Effector memory CD8-positive, alpha-beta T cell (primary cell): Measurements from ENCODE around the gene BAIAP2L2.
A peak's percentile ranks its signal among the peaks of the same experiment; 100 is the strongest.

Experiments
- ATAC-seq: fragments of 150-1000 bp; cut with Tn5 transposase; replicated peaks from 2 replicates; pipeline ENCODE4 v1.10.0; 2021; ENCODE audit warnings: mild to moderate bottlenecking, moderate library complexity
- DNase-seq, 3 experiments: peaks; one replicate each; pipeline ENCODE4 v3.0.0; 2021
- H3K27ac Mint-ChIP-seq, 2 donors: one replicate each; pipeline ENCODE4 v1.8.0; 2022; ENCODE audit warnings: mild to moderate bottlenecking in 2 of 2, mixed read lengths in 2 of 2, moderate library complexity in 2 of 2
- H3K27me3 Mint-ChIP-seq, 2 donors: one replicate each; pipeline ENCODE4 v1.8.0; 2022; ENCODE audit warnings: mixed read lengths in 2 of 2
- H3K36me3 Mint-ChIP-seq: one replicate; pipeline ENCODE4 v1.8.0; 2022; ENCODE audit warnings: mild to moderate bottlenecking, moderate library complexity, mixed read lengths; ENCODE audit not compliant: insufficient read depth
- H3K4me1 Mint-ChIP-seq, 2 donors: one replicate each; pipeline ENCODE4 v1.8.0; 2022; ENCODE audit warnings: low read depth in 2 of 2, mixed read lengths in 2 of 2
- H3K4me3 Mint-ChIP-seq, 2 donors: one replicate each; pipeline ENCODE4 v1.8.0; 2022; ENCODE audit warnings: mild to moderate bottlenecking in 2 of 2, mixed read lengths in 2 of 2, moderate library complexity in 2 of 2
- H3K9me3 Mint-ChIP-seq, 2 donors: one replicate each; pipeline ENCODE4 v1.8.0; 2022; ENCODE audit warnings: mixed read lengths in 2 of 2

BAIAP2L2 gene

DNA sequence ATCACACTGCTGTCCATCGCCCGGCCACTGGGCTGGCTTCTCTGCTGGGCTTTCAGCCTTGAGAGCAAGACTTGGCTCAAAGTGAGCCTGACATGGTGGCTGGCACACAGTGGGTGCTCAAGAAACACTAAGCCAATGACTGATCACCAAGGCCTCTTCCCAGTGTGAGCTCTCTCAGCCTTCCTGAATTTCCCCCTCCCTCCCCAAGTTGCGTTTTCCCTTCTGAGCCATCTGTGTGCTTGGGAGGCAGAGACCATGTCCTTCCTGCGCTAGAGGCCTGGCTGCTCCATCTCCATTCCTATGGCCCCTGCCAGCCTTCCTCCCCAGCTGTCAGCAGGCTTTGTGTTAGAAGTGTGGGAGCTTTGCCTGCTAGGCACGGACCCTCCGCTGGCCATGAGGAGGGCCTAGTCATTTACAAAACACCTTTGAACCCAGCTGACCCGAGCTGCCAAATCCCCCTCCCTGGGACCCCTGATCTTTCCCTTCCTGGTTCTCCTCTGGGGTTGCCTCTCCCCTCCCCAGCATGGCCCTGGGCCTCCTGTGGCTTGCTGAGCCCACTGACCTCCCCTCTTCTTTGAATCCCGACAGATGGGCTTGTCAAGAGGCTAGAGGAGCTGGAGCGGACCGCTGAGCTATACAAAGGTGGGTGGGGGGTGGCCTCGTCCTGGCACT lies 40.1 kb downstream of the BAIAP2L2 start:
- DNase-seq = no peak
- Mint-ChIP-seq H3K27me3 (no peaks in the 10 kb centered on the region), H3K4me3 (no peak overlapping the region), H3K36me3 (peaks cover 9% of the 10 kb centered on the region), H3K27ac (peak overlapping the region in 1 of 2 donors; percentile 31), H3K9me3 (no peaks in the 10 kb centered on the region), H3K4me1 (peaks cover 0 to 2% of the 10 kb centered on the region in 2 donors)
- ATAC-seq = no peak

DNA sequence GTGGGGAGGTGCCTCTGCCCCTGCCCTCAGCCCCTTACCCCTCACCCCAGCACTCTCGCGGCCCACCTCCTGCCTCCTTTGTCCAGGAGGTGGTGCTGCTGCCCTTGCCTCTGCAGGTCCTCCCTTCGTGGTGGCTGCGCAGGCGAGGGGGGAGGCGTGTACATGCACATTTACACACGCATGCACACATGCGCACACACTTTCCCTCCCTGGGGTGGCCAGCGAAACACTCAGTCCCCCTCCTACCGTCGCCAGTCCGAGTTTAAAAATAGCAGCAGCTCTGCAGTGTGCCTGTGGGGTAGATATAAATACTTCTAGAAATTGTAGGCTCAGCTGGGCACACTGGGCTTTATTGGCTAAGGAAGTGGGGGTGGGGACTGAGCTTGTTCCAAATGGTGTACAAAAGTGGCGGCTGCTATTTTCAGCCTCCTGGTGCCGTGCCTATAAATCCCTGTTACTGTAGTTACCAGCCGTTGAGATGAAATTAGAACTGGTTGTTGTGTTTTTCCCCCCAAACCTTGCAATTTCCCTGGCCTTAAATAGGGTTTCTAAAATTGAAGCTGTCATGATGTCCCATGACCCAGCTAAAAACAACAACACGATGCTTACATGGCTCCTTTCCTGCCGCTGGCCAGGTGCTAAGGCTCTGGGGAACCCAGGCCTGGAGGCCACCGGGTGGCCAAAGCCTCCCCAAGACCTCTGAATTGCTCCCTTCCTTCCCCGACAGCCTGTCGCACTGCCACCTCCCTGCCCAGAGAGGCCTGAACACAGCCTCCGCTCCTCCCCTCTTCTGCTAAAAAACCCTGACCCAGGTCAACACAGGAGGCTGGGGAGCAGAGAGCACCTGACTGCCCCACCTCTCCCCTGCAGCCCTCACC lies 40.9 kb downstream of the BAIAP2L2 start:
- Mint-ChIP-seq H3K36me3 (peaks cover 16% of the 10 kb centered on the region), H3K9me3 (no peaks in the 10 kb centered on the region), H3K4me3 (no peak overlapping the region), H3K27me3 (no peaks in the 10 kb centered on the region), H3K4me1 (peaks cover 0 to 2% of the 10 kb centered on the region in 2 donors), H3K27ac (no peak overlapping the region)
- DNase-seq (no peak), ATAC-seq (no peak)

DNA sequence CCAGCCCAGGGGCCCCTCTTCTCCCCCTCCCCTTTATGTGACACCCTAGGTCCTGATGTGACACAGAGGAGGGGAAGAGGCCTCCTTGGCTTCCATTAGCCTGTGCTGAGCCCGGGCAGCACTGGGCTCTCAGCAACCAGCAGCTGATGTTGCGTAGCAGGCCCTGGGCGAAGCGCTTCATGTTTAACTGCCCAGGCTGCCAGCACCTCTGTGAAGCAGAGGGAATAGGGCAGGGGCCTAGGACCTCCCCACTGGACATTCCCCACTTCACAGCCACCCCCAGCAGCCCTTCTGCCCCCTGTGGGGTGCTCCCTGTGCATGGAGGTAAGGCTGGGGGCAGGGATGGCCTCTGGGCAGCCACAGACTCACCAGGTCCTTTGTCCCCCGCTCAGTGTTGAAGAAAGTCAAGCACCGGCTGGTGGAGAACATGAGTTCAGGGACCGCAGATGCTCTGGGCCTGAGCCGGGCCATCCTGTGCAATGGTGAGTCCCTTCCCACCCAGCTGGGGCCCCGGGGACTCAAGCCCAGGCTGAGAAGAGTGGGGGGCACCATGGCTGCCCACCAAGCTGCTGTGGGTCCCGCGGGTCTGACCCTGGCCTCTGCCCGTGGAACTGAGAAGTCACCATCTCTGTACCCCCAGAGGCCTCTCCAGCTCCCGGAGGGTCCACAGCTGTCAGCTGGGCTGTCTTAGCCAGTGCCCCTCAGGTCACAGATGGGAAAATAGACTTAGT lies 41.7 kb downstream of the BAIAP2L2 start:
- Mint-ChIP-seq H3K36me3 (peaks cover 22% of the 10 kb centered on the region), H3K27ac (no peak overlapping the region)

DNA sequence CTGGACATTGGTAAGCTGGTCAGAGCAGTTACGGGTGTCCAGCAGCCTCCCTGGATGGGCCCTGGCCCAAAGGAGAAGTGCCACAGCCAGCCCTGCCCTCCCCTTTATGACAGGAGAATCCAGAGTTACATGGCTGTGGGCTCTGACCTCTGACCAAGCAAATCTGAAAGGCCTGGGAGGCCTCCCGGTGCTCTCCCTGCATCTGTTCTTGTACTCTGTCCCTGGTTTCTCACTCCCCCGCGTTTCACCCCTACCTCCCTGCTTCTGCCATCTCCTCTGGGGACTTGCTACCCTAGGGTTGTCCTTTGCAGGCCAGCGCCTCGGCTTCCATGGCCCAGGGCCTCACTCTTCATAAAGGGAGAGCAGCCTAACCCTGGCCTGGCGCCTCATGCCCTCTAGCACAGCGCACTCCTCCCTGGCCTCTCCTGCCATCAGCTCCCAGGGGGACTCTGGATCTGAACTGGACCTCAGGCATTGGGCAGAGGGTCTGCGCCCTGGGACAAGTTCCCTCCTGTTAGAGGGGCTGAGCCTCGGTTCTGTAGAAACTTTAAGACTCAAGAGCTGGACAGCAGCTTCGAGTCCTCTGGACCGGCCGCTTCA lies 42.6 kb downstream of the BAIAP2L2 start:
- no peaks in the 10 kb centered on the region for H3K27me3 Mint-ChIP-seq
- H3K4me3 Mint-ChIP-seq = no peak overlapping the region
- H3K27ac Mint-ChIP-seq = no peak overlapping the region
- H3K36me3 Mint-ChIP-seq = peaks cover 30% of the 10 kb centered on the region
- H3K4me1 Mint-ChIP-seq = peaks cover 0 to 2% of the 10 kb centered on the region in 2 donors
- no peaks in the 10 kb centered on the region for H3K9me3 Mint-ChIP-seq
- ATAC-seq = no peak
- no peak for DNase-seq

More for the DNA sequence above, 41.7 kb downstream of the BAIAP2L2 start:
- H3K4me3 Mint-ChIP-seq = no peak overlapping the region
- no peaks in the 10 kb centered on the region for H3K9me3 Mint-ChIP-seq
- DNase-seq (no peak), ATAC-seq (no peak)
- peaks cover 0 to 2% of the 10 kb centered on the region in 2 donors for H3K4me1 Mint-ChIP-seq
- no peaks in the 10 kb centered on the region for H3K27me3 Mint-ChIP-seq

DNA sequence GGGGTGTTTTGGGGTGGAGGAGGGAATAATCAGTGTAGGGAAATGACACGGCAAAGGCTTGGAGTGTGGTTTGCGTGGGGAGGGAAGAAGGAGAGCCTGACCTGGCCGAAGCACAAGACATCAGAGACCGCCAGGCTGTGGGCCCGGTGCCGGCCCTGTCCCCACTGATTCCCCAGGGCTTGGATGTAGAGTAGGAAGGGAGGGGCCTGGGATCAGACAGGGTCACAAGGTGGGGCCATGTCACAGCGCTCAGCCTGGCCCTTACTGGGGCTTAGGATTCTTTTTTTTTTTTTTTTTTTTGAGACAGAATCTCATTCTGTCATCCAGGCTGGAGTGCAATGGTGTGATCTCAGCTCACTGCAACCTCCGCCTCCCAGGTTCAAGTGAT lies 43.5 kb downstream of the BAIAP2L2 start:
- H3K27ac Mint-ChIP-seq = no peak overlapping the region
- H3K9me3 Mint-ChIP-seq = no peaks in the 10 kb centered on the region
- peaks cover 0 to 2% of the 10 kb centered on the region in 2 donors for H3K4me1 Mint-ChIP-seq
- no peak overlapping the region for H3K4me3 Mint-ChIP-seq
- no peak for DNase-seq
- H3K36me3 Mint-ChIP-seq = peaks cover 36% of the 10 kb centered on the region
- no peaks in the 10 kb centered on the region for H3K27me3 Mint-ChIP-seq
- ATAC-seq = no peak

DNA sequence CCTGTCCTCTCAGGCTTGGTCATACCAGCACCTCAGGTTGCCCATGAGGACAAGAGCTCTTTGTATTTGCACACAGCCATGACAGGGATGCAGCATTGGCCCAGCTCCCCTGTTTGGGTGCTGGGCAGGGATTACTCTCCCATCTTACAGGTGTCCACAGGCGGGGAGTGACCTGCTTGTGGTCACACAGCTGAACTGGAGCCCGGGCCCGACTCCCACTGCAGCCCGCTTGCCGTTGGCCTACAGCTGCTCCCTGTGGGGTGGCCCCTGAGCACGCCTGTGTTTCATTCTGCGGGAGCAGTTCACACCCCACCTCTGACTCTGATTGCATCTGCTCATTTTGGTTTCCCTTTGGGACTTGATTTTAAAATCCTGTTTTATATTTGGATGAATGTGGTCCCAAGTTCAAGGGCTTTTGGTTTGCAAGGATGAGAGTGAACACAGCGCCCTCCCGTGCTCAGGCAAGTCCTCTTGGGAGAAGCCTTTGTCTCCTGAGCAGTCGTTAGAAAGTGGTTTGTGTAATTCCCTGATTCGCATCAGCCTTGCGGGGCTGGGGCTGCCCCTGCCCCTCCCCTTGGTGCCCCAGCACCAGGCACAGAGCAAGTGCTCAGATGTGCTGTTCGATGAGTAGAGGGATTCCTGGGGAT lies 44.0 kb downstream of the BAIAP2L2 start:
- Mint-ChIP-seq H3K36me3 (peaks cover 41% of the 10 kb centered on the region), H3K4me1 (peaks cover 0 to 4% of the 10 kb centered on the region in 2 donors), H3K4me3 (no peak overlapping the region), H3K27ac (no peak overlapping the region), H3K9me3 (no peaks in the 10 kb centered on the region), H3K27me3 (no peaks in the 10 kb centered on the region)
- DNase-seq (no peak), ATAC-seq (no peak)

DNA sequence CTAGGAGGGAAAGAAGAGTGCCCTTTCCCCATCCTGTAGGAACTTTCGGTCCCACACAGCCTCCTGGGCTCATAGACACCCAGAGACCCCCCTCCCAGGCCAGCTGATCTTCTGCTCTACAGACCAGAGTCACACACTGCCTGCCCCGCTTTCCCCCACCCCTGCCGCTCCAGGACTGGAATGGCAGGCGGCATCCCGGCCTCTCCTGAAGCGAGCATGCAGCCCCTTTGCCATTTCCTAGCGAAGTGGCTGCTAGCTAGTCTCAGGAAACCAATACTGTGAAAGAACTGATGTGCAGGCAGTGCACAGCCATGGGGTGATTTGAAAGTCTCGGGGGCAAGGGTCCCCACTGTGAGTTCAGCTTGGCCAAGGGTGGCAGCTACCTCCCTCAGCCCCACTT lies 44.9 kb downstream of the BAIAP2L2 start:
- Mint-ChIP-seq H3K27me3 (no peaks in the 10 kb centered on the region), H3K36me3 (peaks cover 42% of the 10 kb centered on the region), H3K27ac (no peak overlapping the region), H3K4me1 (peaks cover 0 to 4% of the 10 kb centered on the region in 2 donors), H3K4me3 (no peak overlapping the region), H3K9me3 (no peaks in the 10 kb centered on the region)
- no peak for DNase-seq
- no peak for ATAC-seq

DNA sequence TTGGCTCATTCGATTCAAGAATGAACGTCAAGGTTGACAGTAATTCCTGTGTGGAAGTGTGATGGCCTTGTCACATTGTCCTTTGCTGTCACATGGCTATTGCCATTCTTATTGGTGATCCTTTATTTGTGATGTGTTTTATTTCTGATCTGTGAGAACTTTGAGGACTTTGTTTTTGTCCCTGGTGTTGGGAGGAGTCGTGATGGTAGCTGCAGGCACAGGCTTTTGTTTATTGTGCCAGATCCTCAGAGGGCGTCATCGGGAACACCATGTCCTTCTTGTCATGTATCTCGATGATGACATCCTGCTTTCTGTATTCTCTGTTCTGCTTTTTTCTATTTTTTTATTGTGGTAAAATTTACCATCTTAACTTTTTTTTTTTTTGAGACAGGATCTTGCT lies 47.7 kb downstream of the BAIAP2L2 start:
- no peak overlapping the region for H3K27ac Mint-ChIP-seq
- no peaks in the 10 kb centered on the region for H3K27me3 Mint-ChIP-seq
- H3K36me3 Mint-ChIP-seq = peaks cover 42% of the 10 kb centered on the region
- ATAC-seq = no peak
- H3K4me1 Mint-ChIP-seq = peaks cover 2 to 10% of the 10 kb centered on the region in 2 donors
- no peak overlapping the region for H3K4me3 Mint-ChIP-seq
- H3K9me3 Mint-ChIP-seq = no peaks in the 10 kb centered on the region
- DNase-seq = no peak

DNA sequence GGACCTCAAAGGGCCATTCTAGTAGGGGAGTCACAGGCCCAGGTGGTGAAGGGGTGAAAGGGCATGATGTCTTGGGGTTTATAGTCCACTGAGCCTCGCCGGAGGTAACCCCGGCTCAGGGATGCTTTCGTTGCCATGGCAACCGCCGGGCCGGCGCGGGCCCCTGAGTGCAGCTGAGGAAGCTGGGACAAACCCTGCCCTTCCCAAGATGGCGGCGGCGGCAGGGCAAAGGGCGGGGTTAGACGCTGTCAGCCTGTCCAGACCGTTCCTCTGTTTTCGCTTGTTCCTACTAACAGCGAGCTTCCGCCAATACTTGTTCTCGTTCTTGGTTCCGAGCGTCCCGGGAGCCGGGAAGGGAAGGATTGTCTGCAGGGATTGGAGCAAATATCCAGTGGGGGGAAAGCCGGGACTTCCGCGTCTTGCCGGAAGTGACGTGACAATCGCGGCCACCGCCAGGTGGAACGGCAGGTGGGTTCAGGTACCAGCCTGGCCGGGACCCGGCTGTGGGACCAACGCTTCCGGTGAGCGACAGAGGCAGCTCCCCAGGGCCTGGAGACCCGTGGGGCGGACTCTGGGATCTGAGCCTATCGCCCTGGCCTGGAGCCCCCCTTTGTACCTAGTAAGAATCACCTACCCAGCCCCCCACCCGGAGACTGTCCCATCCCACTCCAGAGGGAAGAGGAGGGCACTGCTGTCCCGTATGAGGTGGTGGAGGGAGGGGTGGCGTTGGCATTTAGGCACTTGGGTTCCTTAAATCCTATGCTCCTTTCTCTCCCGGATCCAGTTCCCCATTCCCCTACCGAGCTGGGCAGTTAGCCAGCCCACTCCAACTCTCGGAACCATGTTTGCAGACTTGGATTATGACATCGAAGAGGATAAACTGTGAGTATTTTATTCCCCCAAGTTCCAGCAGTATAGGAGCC lies 53.3 kb downstream of the BAIAP2L2 start, which contains the start of gene PICK1:
Gene PICK1, plus strand, starts transcription at position 436 of the 923 bp plus-strand sequence. Its CDS starts 406 bp downstream, at position 842.
- H3K9me3 Mint-ChIP-seq = no peaks in the 10 kb centered on the region
- ATAC-seq = peak; percentile 86
- peaks cover 30% of the 10 kb centered on the region for H3K36me3 Mint-ChIP-seq
- no peaks in the 10 kb centered on the region for H3K27me3 Mint-ChIP-seq
- H3K4me3 Mint-ChIP-seq = peak within 1 kb of the TSS; percentile 93 to 94
- DNase-seq = peak; percentile 72 to 78 (median 75)
- H3K4me1 Mint-ChIP-seq = peaks cover 12 to 21% of the 10 kb centered on the region in 2 donors
- peak within 1 kb of the TSS; percentile 99 for H3K27ac Mint-ChIP-seq

DNA sequence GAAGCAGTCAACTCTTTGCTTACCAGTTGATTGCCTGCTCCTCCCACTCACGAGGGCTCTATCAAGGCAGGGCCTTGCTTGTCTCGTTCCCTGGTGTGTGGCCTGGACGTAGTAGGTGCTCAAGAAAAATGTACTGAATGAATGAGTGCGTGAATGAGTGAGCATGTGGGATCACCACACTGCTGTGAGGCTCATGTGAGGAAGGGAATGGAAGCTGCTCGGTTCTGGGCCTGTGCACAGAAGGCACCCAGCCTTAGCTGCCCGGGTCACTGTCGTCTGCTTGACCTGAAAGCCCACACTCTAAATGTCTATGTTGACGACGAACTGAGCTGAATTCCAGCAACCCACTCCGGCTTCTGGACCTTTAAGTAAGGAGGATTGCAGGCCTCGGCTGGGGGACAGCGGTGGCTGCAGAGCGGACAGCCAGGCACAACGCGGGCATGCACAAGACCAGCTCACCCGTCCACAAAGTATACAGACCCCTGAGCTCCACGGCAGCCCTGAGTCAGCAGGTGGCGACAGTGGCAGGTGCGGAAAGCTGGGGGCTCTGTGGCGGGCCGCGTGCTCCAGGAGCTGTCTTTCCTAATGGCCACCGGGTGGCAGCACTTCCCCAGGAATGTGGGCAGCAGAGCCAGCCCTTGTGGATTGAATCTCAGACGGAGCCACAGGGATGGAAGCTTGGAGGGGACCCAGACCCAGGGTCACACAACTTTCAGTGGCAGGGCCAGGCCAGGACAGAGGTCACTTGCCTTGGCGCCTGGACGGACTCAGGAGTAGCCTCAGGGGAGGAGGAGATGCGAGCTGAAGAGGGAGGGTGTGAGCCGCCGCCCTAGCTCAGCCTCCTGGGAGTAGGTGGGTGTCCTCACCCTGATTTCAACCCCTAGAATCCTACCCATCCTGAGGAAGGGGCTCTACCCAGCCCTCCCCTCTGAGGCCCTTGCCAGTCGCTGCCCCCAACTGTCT lies 58.3 kb downstream of the BAIAP2L2 start:
- Mint-ChIP-seq H3K36me3 (peaks cover 13% of the 10 kb centered on the region), H3K27me3 (peaks cover 0 to 9% of the 10 kb centered on the region in 2 donors), H3K4me3 (no peak overlapping the region), H3K4me1 (peaks cover 6 to 12% of the 10 kb centered on the region in 2 donors), H3K27ac (no peak overlapping the region), H3K9me3 (no peaks in the 10 kb centered on the region)
- DNase-seq (peak; percentile 72 to 77 (median 73)), ATAC-seq (peak; percentile 74)

DNA sequence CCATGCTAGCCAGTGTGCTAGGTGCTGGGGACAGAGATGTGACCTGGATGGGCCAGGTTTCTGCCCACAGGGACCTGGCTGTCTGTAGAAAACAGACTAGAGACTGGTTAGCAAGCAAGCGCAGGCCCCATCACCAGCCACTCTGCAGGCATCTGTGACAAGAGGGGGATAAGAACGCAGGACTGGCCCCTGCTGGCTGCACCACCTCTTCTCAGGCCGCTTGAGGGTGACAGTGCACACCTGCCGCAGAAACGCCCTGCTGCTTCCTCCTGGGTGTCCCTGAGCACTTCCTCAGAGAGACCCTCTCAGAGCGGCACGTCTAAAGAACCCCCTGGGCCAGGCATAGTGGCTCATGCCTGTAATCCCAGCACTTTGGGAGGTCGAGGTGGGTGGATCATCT lies 59.2 kb downstream of the BAIAP2L2 start:
- Mint-ChIP-seq H3K9me3 (no peaks in the 10 kb centered on the region), H3K36me3 (peaks cover 4% of the 10 kb centered on the region), H3K27me3 (peaks cover 0 to 17% of the 10 kb centered on the region in 2 donors), H3K4me3 (no peak overlapping the region), H3K4me1 (peaks cover 0 to 6% of the 10 kb centered on the region in 2 donors), H3K27ac (no peak overlapping the region)
- ATAC-seq (no peak), DNase-seq (no peak)
